ENCODE data around the gene TMEM254.
"Not testable (repeated sequence)": the region's sequence is repeated elsewhere in the genome, so short reads cannot be mapped to it uniquely, and the experiment has no call there.

Gene TMEM254

GRCh38 chr10:80133687-80134086 is 55.2 kb downstream of the TMEM254 start:
- DNase-seq = not testable (repeated sequence)

GRCh38 chr10:80136134-80136571 is 57.7 kb downstream of the TMEM254 start:
- no peak for DNase-seq

- no peak for DNase-seq
Observed at GRCh38 chr10:80137031-80137862, 58.8 kb downstream of the TMEM254 start.

GRCh38 chr10:80137920-80138319 is 59.5 kb downstream of the TMEM254 start:
- DNase-seq = no peak

GRCh38 chr10:80139265-80139664 is 60.8 kb downstream of the TMEM254 start:
- DNase-seq = no peak

- DNase-seq = no peak
Observed at GRCh38 chr10:80140251-80140650, 61.8 kb downstream of the TMEM254 start.

- DNase-seq = no peak
Observed at GRCh38 chr10:80141696-80142460, 63.4 kb downstream of the TMEM254 start.

All from midbrain (tissue), 1 donor.